ENCODE measurements around the gene MRPL20. TPM values are rescaled to one million over a fixed set of nuclear protein-coding genes. Genes with fewer than 3 reads are reported as not detected.

The MRPL20 gene
- polyA plus RNA-seq, 3 donors = 84.3 to 186 (median 156) TPM

GRCh38 chr1:1356166-1356795 lies 50.8 kb downstream of the MRPL20 start:
- Histone ChIP-seq H2AFZ (ENCODE audit: insufficient read depth, low read depth, low read length, poor library complexity, severe bottlenecking) (no peak overlapping the region), H3K9me3 (replicated peaks in 1 of 2; ENCODE audit: control insufficient read depth in 1 of 2, insufficient read depth in 1 of 2, low read length in 2 of 2) (no peaks in the 10 kb centered on the region), H3K4me1 (ENCODE audit: control insufficient read depth in 1 of 2, insufficient read depth in 2 of 2, low read length in 2 of 2) (no peaks in the 10 kb centered on the region), H3K79me2 (ENCODE audit: insufficient read depth, low read length) (no peaks in the 10 kb centered on the region), H3K36me3 (replicated peaks in 1 of 2; ENCODE audit: control insufficient read depth in 1 of 2, insufficient read depth in 2 of 2, low read length in 2 of 2) (no peaks in the 10 kb centered on the region), H3K27me3 (ENCODE audit: control insufficient read depth in 2 of 2, insufficient read depth in 2 of 2, low read length in 2 of 2) (peaks cover 11 to 81% of the 10 kb centered on the region in 2 donors), H3K9ac (ENCODE audit: insufficient read depth, low read length, poor library complexity, severe bottlenecking) (no peak overlapping the region), H3K4me2 (replicated peaks; ENCODE audit: extremely low read depth, low read length, poor library complexity, severe bottlenecking) (no peak overlapping the region), H3K27ac (ENCODE audit: low read depth in 1 of 2, low read length in 2 of 2) (no peak overlapping the region), H4K20me1 (ENCODE audit: insufficient read depth, low read length) (peaks cover 2% of the 10 kb centered on the region), H3K4me3 (replicated peaks in 1 of 3; ENCODE audit: low read depth in 2 of 3, low read length in 3 of 3) (no peak overlapping the region)
- peaks cover 0 to 6% of the 10 kb centered on the region in 2 donors for H3K36me3 Mint-ChIP-seq
- H3K9me3 Mint-ChIP-seq = peaks cover 0 to 10% (median 7%) of the 10 kb centered on the region in 7 donors
- peaks cover 68 to 99% (median 74%) of the 10 kb centered on the region in 3 donors for H3K27me3 Mint-ChIP-seq (ENCODE audit: low read depth in 3 of 3)
- peaks cover 4% of the 10 kb centered on the region for H3K4me1 Mint-ChIP-seq
- TF ChIP-seq, protein P1, sequence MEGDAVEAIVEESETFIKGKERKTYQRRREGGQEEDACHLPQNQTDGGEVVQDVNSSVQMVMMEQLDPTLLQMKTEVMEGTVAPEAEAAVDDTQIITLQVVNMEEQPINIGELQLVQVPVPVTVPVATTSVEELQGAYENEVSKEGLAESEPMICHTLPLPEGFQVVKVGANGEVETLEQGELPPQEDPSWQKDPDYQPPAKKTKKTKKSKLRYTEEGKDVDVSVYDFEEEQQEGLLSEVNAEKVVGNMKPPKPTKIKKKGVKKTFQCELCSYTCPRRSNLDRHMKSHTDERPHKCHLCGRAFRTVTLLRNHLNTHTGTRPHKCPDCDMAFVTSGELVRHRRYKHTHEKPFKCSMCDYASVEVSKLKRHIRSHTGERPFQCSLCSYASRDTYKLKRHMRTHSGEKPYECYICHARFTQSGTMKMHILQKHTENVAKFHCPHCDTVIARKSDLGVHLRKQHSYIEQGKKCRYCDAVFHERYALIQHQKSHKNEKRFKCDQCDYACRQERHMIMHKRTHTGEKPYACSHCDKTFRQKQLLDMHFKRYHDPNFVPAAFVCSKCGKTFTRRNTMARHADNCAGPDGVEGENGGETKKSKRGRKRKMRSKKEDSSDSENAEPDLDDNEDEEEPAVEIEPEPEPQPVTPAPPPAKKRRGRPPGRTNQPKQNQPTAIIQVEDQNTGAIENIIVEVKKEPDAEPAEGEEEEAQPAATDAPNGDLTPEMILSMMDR (IDR thresholded peaks at IDR 0.05) = no peak
- DNase-seq = no peak
- no peak overlapping the region for H3K4me3 Mint-ChIP-seq
- intact Hi-C loops (cut with micrococcal nuclease) = no loop called here
- 64% methylated on average over 2 of the region's 8 CpGs for WGBS (ENCODE audit: insufficient coverage)
- no peak overlapping the region for H3K27ac Mint-ChIP-seq

DNA sequence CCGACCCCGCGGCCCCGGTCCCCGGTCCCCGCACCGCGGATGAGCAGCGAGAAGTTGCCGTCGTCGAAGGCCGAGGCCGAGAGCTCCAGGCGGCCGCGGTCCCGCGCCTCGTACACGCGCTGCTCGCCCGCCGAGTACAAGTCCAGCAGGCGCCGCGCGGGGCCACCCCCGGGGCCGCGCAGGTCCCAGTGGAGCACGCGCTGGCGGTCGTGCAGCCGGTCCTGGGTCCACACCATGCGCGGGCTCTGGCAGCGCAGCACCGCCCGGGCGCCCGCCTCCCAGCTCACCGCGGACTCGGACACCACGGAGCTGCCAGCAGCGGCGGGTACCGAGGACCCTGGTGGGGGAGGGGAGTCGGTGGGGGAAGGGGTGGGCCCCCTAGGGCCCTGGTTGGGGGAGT lies 51.7 kb downstream of the MRPL20 start:
- peaks cover 11 to 74% of the 10 kb centered on the region in 2 donors for H3K27me3 ChIP-seq (ENCODE audit: control insufficient read depth in 2 of 2, insufficient read depth in 2 of 2, low read length in 2 of 2)
- peak overlapping the region; percentile 15 for H3K4me2 ChIP-seq (replicated peaks; ENCODE audit: extremely low read depth, low read length, poor library complexity, severe bottlenecking)
- Mint-ChIP-seq H3K27ac (no peak overlapping the region), H3K9me3 (peaks cover 0 to 10% (median 5%) of the 10 kb centered on the region in 7 donors), H3K4me1 (peaks cover 4% of the 10 kb centered on the region), H3K4me3 (no peak overlapping the region), H3K36me3 (peaks cover 0 to 6% of the 10 kb centered on the region in 2 donors), H3K27me3 (ENCODE audit: low read depth in 3 of 3) (peaks cover 60 to 91% (median 67%) of the 10 kb centered on the region in 3 donors)
- TF ChIP-seq, protein P1 (IDR thresholded peaks at IDR 0.05) = no peak
- H3K4me3 ChIP-seq (replicated peaks in 1 of 3; ENCODE audit: low read depth in 2 of 3, low read length in 3 of 3) = no peak overlapping the region
- no peaks in the 10 kb centered on the region for H3K4me1 ChIP-seq (ENCODE audit: control insufficient read depth in 1 of 2, insufficient read depth in 2 of 2, low read length in 2 of 2)
- H3K9ac ChIP-seq (ENCODE audit: insufficient read depth, low read length, poor library complexity, severe bottlenecking) = no peak overlapping the region
- 5% methylated on average over 46 of the region's 52 CpGs for WGBS (ENCODE audit: insufficient coverage)
- H4K20me1 ChIP-seq (ENCODE audit: insufficient read depth, low read length) = peaks cover 2% of the 10 kb centered on the region
- H3K9me3 ChIP-seq (replicated peaks in 1 of 2; ENCODE audit: control insufficient read depth in 1 of 2, insufficient read depth in 1 of 2, low read length in 2 of 2) = no peaks in the 10 kb centered on the region
- H2AFZ ChIP-seq (ENCODE audit: insufficient read depth, low read depth, low read length, poor library complexity, severe bottlenecking) = no peak overlapping the region
- peak in 1 of 3 donors; percentile 22 for DNase-seq
- H3K27ac ChIP-seq (ENCODE audit: low read depth in 1 of 2, low read length in 2 of 2) = no peak overlapping the region
- intact Hi-C loops (cut with micrococcal nuclease) = no loop called here
- H3K36me3 ChIP-seq (replicated peaks in 1 of 2; ENCODE audit: control insufficient read depth in 1 of 2, insufficient read depth in 2 of 2, low read length in 2 of 2) = no peaks in the 10 kb centered on the region
- no peaks in the 10 kb centered on the region for H3K79me2 ChIP-seq (ENCODE audit: insufficient read depth, low read length)

Data from CD14-positive monocyte (primary cell).